DND-41 (cell line): ENCODE measurements around the gene TROAP.
A peak's percentile ranks its signal among the peaks of the same experiment; 100 is the strongest.

Experiments
- ATAC-seq: fragments of 200-7000 bp; cut with Tn5 transposase; 3 replicates; pipeline ENCODE4 v1.9.1; 2021; ENCODE audit warnings: low read depth; ENCODE audit not compliant: insufficient read depth
- DNase-seq: peaks from one replicate; pipeline ENCODE4 v3.0.0-alpha.2; 2020
- H2AFZ ChIP-seq: 2 replicates; pipeline ENCODE4 v1.6.0; 2012; ENCODE audit warnings: low read depth, low read length
- H3K27ac ChIP-seq: 2 replicates; pipeline ENCODE4 v1.5.1; 2012; ENCODE audit warnings: low read length, inconsistent platforms
- H3K27me3 ChIP-seq: fragments of 200-600 bp; sonication (generic); 2 replicates; pipeline ENCODE4 v1.6.0; 2012; ENCODE audit warnings: low read length, mild to moderate bottlenecking, inconsistent platforms; ENCODE audit not compliant: insufficient read depth, poor library complexity
- H3K36me3 ChIP-seq: 2 replicates; pipeline ENCODE4 v1.5.1; 2012; ENCODE audit warnings: low read length, inconsistent platforms; ENCODE audit not compliant: insufficient read depth
- H3K4me1 ChIP-seq: 2 replicates; pipeline ENCODE4 v1.5.1; 2012; ENCODE audit warnings: mild to moderate bottlenecking, low read length; ENCODE audit not compliant: insufficient read depth
- H3K4me2 ChIP-seq: 2 replicates; pipeline ENCODE4 v1.6.0; 2012; ENCODE audit warnings: mild to moderate bottlenecking, moderate library complexity, low read length, inconsistent platforms; ENCODE audit not compliant: insufficient read depth
- H3K4me3 ChIP-seq, 2 experiments: fragments of 200-600 bp in 1 of 2; shearing (Covaris generic) in 1 of 2; 2 replicates each; pipeline ENCODE4 v1.5.1; 2012 to 2016; ENCODE audit warnings: inconsistent platforms in 2 of 2, low read length in 2 of 2, mild to moderate bottlenecking in 2 of 2, low read depth in 1 of 2, moderate library complexity in 1 of 2
- H3K79me2 ChIP-seq: 2 replicates; pipeline ENCODE4 v1.6.0; 2012; ENCODE audit warnings: low read length, inconsistent platforms; ENCODE audit not compliant: insufficient read depth
- H3K9ac ChIP-seq: 2 replicates; pipeline ENCODE4 v1.6.0; 2012; ENCODE audit warnings: low read depth, mild to moderate bottlenecking, inconsistent platforms, low read length, moderate library complexity
- H3K9me3 ChIP-seq: 2 replicates; pipeline ENCODE4 v1.5.1; 2012; ENCODE audit warnings: low read length, moderate library complexity, mild to moderate bottlenecking, inconsistent platforms; ENCODE audit not compliant: insufficient read depth, severe bottlenecking
- H4K20me1 ChIP-seq: 2 replicates; pipeline ENCODE4 v1.6.0; 2012; ENCODE audit warnings: low read length; ENCODE audit not compliant: insufficient read depth
- EZH2 ChIP-seq: IDR thresholded peaks from 3 replicates; pipeline ENCODE4 v1.6.1; 2012; ENCODE audit warnings: borderline replicate concordance, low read depth, mild to moderate bottlenecking, moderate library complexity, low read length, inconsistent platforms; ENCODE audit not compliant: severe bottlenecking
- TF ChIP-seq, protein P1 (sequence below): IDR thresholded peaks from 2 replicates; pipeline ENCODE4 v1.5.1; 2012; ENCODE audit warnings: borderline replicate concordance, low read length, moderate library complexity, mild to moderate bottlenecking; ENCODE audit not compliant: poor library complexity, severe bottlenecking; ENCODE audit errors: extremely low read depth

TROAP gene

DNA sequence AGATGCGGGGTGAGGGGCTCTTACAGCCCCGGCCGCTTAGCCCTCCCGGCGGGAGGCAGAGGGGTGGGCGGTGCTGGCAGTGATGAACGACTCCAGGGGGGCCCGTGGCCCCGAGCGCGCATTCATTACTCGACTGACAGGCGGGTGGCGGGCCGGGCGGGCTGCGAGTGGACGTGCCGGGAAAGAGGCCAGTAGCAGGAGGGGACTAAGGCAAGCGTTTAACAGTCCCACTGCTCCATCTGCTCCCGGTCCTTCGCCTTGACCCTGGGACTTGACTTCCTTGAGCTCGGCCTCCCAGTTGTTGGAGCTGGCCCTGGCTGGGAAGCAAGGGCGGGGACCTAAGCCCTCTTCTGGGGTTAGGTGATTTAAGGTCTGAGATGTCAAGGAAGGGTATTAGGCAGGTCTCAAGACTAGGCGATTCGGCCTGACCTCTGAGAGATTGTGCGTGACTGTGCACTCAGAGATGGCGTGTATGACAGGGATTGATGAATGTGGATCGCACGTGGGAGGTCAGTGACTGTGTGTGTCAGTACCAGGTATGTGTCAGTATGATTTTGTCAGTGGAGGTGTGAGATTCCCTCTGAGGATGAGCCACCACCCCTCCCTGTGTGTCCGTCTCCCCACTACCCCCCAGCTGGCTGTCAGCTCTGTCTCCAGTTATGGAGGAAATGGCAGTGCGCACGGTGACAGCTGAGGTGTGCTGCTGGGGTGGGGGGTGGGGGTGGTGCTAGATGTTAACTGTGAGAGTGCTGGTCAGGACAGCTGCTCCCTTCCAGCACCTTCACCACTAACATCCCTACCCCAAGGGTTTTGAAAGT, 20.1 kb downstream of the TROAP start:
- H3K36me3 ChIP-seq, result no peaks in the 10 kb centered on the region
- no peaks in the 10 kb centered on the region for H3K9me3 ChIP-seq
- no peak overlapping the region for H3K4me3 ChIP-seq
- 0 out of 2 replicates have a peak, but pooled peaks cover 4% of the 10 kb centered on the region for H4K20me1 ChIP-seq
- H3K9ac ChIP-seq, result no peak overlapping the region
- no peak overlapping the region for H2AFZ ChIP-seq
- no peak overlapping the region for H3K4me2 ChIP-seq
- peaks cover 10% of the 10 kb centered on the region for H3K4me1 ChIP-seq
- DNase-seq (no peak), ATAC-seq (no peak)
- TF ChIP-seq EZH2, result no peak
- TF ChIP-seq, protein P1, sequence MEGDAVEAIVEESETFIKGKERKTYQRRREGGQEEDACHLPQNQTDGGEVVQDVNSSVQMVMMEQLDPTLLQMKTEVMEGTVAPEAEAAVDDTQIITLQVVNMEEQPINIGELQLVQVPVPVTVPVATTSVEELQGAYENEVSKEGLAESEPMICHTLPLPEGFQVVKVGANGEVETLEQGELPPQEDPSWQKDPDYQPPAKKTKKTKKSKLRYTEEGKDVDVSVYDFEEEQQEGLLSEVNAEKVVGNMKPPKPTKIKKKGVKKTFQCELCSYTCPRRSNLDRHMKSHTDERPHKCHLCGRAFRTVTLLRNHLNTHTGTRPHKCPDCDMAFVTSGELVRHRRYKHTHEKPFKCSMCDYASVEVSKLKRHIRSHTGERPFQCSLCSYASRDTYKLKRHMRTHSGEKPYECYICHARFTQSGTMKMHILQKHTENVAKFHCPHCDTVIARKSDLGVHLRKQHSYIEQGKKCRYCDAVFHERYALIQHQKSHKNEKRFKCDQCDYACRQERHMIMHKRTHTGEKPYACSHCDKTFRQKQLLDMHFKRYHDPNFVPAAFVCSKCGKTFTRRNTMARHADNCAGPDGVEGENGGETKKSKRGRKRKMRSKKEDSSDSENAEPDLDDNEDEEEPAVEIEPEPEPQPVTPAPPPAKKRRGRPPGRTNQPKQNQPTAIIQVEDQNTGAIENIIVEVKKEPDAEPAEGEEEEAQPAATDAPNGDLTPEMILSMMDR, result peak; percentile 2
- H3K27ac ChIP-seq, result no peak overlapping the region
- no peaks in the 10 kb centered on the region for H3K79me2 ChIP-seq
- no peaks in the 10 kb centered on the region for H3K27me3 ChIP-seq

DNA sequence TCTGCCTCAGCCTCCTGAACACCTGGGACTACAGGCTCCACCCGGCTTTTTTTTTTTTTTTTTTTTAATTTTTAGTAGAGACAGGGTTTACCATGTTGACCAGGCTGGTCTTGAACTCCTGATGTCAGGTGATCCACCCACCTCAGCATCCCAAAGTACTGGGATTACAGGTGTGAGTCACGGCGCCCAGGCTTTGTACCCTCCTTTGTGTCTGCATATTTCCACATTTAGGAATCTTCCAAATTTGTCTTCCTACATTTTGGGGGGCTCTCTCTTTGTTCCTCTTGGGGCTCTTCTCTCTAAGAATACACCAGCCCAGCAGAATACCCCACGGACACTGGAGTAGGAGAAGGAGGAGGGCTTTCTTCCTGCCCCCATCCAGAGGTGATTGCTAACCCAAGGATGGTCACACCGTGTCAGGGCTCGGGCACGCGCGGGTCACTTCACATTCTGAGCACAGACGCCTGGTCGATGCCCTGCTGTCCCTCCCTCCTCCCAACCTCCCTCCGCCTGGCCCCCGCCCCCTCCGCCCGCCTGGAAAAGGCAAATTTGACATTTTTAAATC, 21.5 kb downstream of the TROAP start:
- no peaks in the 10 kb centered on the region for H3K9me3 ChIP-seq
- DNase-seq, result no peak
- no peak overlapping the region for H3K9ac ChIP-seq
- no peak overlapping the region for H3K27ac ChIP-seq
- TF ChIP-seq EZH2, result no peak
- TF ChIP-seq, protein P1, result no peak
- no peaks in the 10 kb centered on the region for H3K27me3 ChIP-seq
- no peak for ATAC-seq
- no peak overlapping the region for H2AFZ ChIP-seq
- no peak overlapping the region for H3K4me3 ChIP-seq
- H3K79me2 ChIP-seq, result no peaks in the 10 kb centered on the region
- H4K20me1 ChIP-seq, result 0 out of 2 replicates have a peak, but pooled peaks cover 4% of the 10 kb centered on the region
- H3K4me2 ChIP-seq, result no peak overlapping the region
- no peaks in the 10 kb centered on the region for H3K36me3 ChIP-seq
- peaks cover 10% of the 10 kb centered on the region for H3K4me1 ChIP-seq

DNA sequence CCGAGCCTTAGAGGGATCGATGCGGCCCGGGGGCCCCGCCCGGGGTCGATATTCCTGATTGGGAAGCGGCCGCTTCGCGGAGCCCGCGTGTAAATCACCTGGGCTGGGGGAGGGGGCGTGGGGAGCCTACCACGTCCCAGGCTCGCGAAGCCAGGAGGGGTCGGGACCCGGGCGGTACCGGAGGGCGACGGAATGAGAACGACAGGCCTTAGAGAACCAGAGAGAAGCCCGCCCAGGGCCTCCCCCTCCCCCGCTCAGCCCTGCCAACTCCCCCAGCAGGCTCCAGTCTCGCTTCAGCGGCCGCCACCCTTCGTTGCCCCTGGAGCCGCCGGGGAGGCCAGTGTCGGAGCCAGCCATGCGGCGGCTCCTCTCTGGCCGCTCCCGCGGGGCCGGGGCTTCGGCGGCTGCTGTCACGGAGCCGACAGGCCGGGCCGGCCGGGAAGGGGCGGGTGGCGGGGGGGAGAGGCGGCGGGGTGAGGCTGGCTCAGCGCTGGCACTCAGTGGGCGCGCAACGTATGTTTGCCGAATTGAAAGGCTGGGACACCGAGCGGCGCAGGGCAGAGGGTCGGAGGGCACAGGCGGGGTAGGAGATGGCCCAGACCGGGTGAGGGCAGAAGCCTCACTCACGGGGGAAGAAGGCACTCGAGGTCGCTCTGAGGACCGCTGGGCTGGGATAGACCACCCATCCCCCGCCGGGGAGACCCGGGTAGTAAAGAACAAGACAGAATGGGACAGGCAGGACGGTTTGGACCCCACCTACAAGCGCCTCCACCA, 22.2 kb downstream of the TROAP start:
- H3K4me3 ChIP-seq, result no peak overlapping the region
- H4K20me1 ChIP-seq, result 0 out of 2 replicates have a peak, but pooled peaks cover 4% of the 10 kb centered on the region
- H3K4me2 ChIP-seq, result no peak overlapping the region
- H3K79me2 ChIP-seq, result no peaks in the 10 kb centered on the region
- H3K27ac ChIP-seq, result no peak overlapping the region
- ATAC-seq (no peak), DNase-seq (no peak)
- no peak overlapping the region for H2AFZ ChIP-seq
- H3K4me1 ChIP-seq, result peaks cover 10% of the 10 kb centered on the region
- no peak overlapping the region for H3K9ac ChIP-seq
- no peaks in the 10 kb centered on the region for H3K36me3 ChIP-seq
- H3K27me3 ChIP-seq, result no peaks in the 10 kb centered on the region
- no peaks in the 10 kb centered on the region for H3K9me3 ChIP-seq
- TF ChIP-seq, protein P1, result no peak
